Kidney (tissue), 14 donors: ENCODE measurements around the gene CTDSP1. TPM values are rescaled to one million over a fixed set of nuclear protein-coding genes. Genes with fewer than 3 reads are reported as not detected.

Experiments used
- DNase-seq, 5 donors: peaks; one replicate each; pipeline ENCODE4 v3.0.0-alpha.2; 2013 to 2020
- FAIRE-seq: peaks from 2 replicates; lab custom pipeline; 2012; peaks lifted over from hg19 to GRCh38; lab: Jason Lieb, UNC
- H3K27ac ChIP-seq, 2 donors: one replicate each; pipeline ENCODE4 v1.7.0; 2013; ENCODE audit warnings: low read depth in 2 of 2, low read length in 2 of 2, inconsistent platforms in 1 of 2
- H3K27me3 ChIP-seq: one replicate; pipeline ENCODE4 v1.7.1; 2013; ENCODE audit warnings: low read length, inconsistent platforms; ENCODE audit not compliant: control insufficient read depth, insufficient read depth
- H3K36me3 ChIP-seq, 3 donors: one replicate each; pipeline versions ENCODE4 v1.7.0 to v1.7.1; 2013; ENCODE audit warnings: low read length in 3 of 3, control low read depth in 1 of 3, inconsistent platforms in 1 of 3; ENCODE audit not compliant: insufficient read depth in 3 of 3, control insufficient read depth in 2 of 3
- H3K4me1 ChIP-seq, 3 donors: one replicate each; pipeline versions ENCODE4 v1.7.0 to v1.7.1; 2013; ENCODE audit warnings: low read length in 3 of 3, inconsistent platforms in 1 of 3, low read depth in 1 of 3; ENCODE audit not compliant: control insufficient read depth in 2 of 3, insufficient read depth in 2 of 3
- H3K4me3 ChIP-seq, 3 donors: one replicate each; pipeline versions ENCODE4 v1.7.0 to v1.8.1; 2013; ENCODE audit warnings: low read length in 3 of 3, control low read depth in 1 of 3, inconsistent platforms in 1 of 3
- H3K9ac ChIP-seq, 3 donors: one replicate each; pipeline versions ENCODE4 v1.7.0 to v1.7.1; 2013; ENCODE audit warnings: low read length in 3 of 3, control low read depth in 1 of 3, inconsistent platforms in 1 of 3
- H3K9me3 ChIP-seq, 3 donors: one replicate each; pipeline versions ENCODE4 v1.7.0 to v1.7.1; 2013; ENCODE audit warnings: low read length in 3 of 3, control low read depth in 1 of 3, inconsistent platforms in 1 of 3; ENCODE audit not compliant: control insufficient read depth in 2 of 3, insufficient read depth in 1 of 3
- CTCF ChIP-seq: IDR thresholded peaks from 3 replicates; pipeline ENCODE4 v1.5.1; 2012; ENCODE audit warnings: mild to moderate bottlenecking, moderate library complexity, borderline replicate concordance; ENCODE audit not compliant: insufficient read depth; ENCODE audit errors: extremely low read depth
- intact Hi-C: fragments of 100-400 bp; cut with DNase I; formaldehyde crosslinking; loops from one replicate; pipeline ENCODE4 v1.11.1; 2022
- polyA plus RNA-seq: library from polyadenylated mRNA; stranded (reverse); fragments of 350-450 nt; fragmentation: Illumina TruSeq; extraction: RNeasy Lipid Tissue Mini Kit (QIAGEN cat#74804); gene quantifications from one replicate; pipeline ENCODE4 v1.2.3, GENCODE V29; 2014; ENCODE audit warnings: low read depth, low replicate concordance; ENCODE audit not compliant: insufficient read depth
- total RNA-seq: library from RNA; stranded (reverse); fragmentation: NEBNext Ultra II Directional; extraction: Animal tissue kit (Norgen Biotek cat#: 25700); gene quantifications from one replicate; pipeline ENCODE4 v1.2.1, GENCODE V29; 2021
- donor health status: control.
- donor health status: control.
- donor health status: control.
- donor health status: control.
- donor health status: control.
- donor health status: DM: yes; HTN: yes; CAD: no.
- donor health status: Normal renal cell carcinoma (clear cell type).

The CTDSP1 gene
- total and polyA plus RNA-seq, 2 donors from 2014 or later = 118 to 196 TPM

- Histone ChIP-seq H3K4me1 (peaks cover 0 to 6% (median 0%) of the 10 kb centered on the region in 3 donors), H3K27ac (no peak overlapping the region), H3K4me3 (no peak overlapping the region), H3K9me3 (peaks cover 0 to under 1% (median 0%) of the 10 kb centered on the region in 3 donors), H3K36me3 (no peaks in the 10 kb centered on the region), H3K27me3 (no peaks in the 10 kb centered on the region), H3K9ac (no peak overlapping the region)
- DNase-seq (no peak), FAIRE-seq (no peak)
- no peak for TF ChIP-seq CTCF
- intact Hi-C loops = no loop called here
These were observed 27.7 kb upstream of the CTDSP1 start for GRCh38 chr2:218371983-218372350.

- no peak for TF ChIP-seq CTCF
- DNase-seq = peak in 1 of 5 donors; percentile 34
- no peak overlapping the region for H3K9ac ChIP-seq
- intact Hi-C loops = no loop called here
- H3K9me3 ChIP-seq = no peaks in the 10 kb centered on the region
- H3K4me3 ChIP-seq = no peak overlapping the region
- FAIRE-seq = no peak
- H3K36me3 ChIP-seq = no peaks in the 10 kb centered on the region
- H3K27me3 ChIP-seq = no peaks in the 10 kb centered on the region
- H3K27ac ChIP-seq = no peak overlapping the region
- peaks cover 0 to 2% (median 0%) of the 10 kb centered on the region in 3 donors for H3K4me1 ChIP-seq
These were observed 24.9 kb upstream of the CTDSP1 start for GRCh38 chr2:218374795-218375194.

DNA sequence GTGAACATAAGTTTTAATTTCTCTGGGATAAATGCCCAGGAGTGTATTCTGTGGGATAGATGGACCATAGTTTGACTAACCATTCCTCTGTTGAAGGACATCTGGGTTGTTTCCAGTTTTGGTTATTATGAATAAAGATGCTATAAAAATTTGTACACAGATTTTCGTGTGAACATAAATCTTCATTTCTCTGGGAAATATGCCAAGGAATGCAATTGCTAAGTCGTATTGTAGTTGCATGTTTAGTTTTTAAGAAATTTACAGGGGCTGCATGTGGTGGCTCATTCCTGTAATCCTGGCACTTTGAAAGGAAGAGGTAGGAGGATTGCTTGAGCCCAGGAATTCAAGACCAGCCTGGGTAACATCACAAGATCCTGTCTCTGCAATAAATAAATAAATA, 24.5 kb upstream of the CTDSP1 start:
- peaks cover 0 to 2% (median 0%) of the 10 kb centered on the region in 3 donors for H3K4me1 ChIP-seq
- H3K36me3 ChIP-seq = no peaks in the 10 kb centered on the region
- no peak overlapping the region for H3K4me3 ChIP-seq
- intact Hi-C loops = no loop called here
- no peaks in the 10 kb centered on the region for H3K9me3 ChIP-seq
- FAIRE-seq (no peak), DNase-seq (peak in 2 of 5 donors; percentile 72 to 87)
- H3K27me3 ChIP-seq = no peaks in the 10 kb centered on the region
- TF ChIP-seq CTCF = no peak
- no peak overlapping the region for H3K27ac ChIP-seq
- no peak overlapping the region for H3K9ac ChIP-seq

- H3K4me1 ChIP-seq = no peaks in the 10 kb centered on the region
- TF ChIP-seq CTCF = no peak
- no peaks in the 10 kb centered on the region for H3K9me3 ChIP-seq
- intact Hi-C loops = no loop called here
- no peaks in the 10 kb centered on the region for H3K27me3 ChIP-seq
- FAIRE-seq = no peak
- no peak overlapping the region for H3K9ac ChIP-seq
- H3K27ac ChIP-seq = no peak overlapping the region
- peak in 1 of 5 donors; percentile 24 for DNase-seq
- H3K4me3 ChIP-seq = no peak overlapping the region
- no peaks in the 10 kb centered on the region for H3K36me3 ChIP-seq
These were observed 21.6 kb upstream of the CTDSP1 start for GRCh38 chr2:218378053-218378452.
